SK-N-SH treated with all-trans-retinoic acid at 6 μM for 48 hours (cell line): Measurements from ENCODE around the gene CPXM2.

Experiments used
- ATAC-seq: fragments of 200-7000 bp; cut with Tn5 transposase; 3 replicates; pipeline ENCODE4 v1.9.1; 2020; ENCODE audit warnings: mild to moderate bottlenecking, moderate library complexity
- ARNTL ChIP-seq: fragments of 450-650 bp; formaldehyde crosslinking; IDR thresholded peaks from 2 replicates; pipeline ENCODE4 v1.5.0; 2020; ENCODE audit warnings: low read depth, mild to moderate bottlenecking, moderate library complexity, borderline replicate concordance
- BACH2 ChIP-seq: fragments of 250-450 bp; sonication (Bioruptor Pico); IDR thresholded peaks from 2 replicates; pipeline ENCODE4 v1.9.0; 2021; ENCODE audit warnings: mild to moderate bottlenecking, borderline replicate concordance
- CSDC2 ChIP-seq: fragments of 250-450 bp; sonication (Bioruptor Pico); IDR thresholded peaks from 2 replicates; pipeline ENCODE4 v1.5.0; 2020; ENCODE audit warnings: mild to moderate bottlenecking, moderate library complexity
- ESRRG ChIP-seq: fragments of 250-450 bp; sonication (Bioruptor Pico); IDR thresholded peaks from 2 replicates; pipeline ENCODE4 v1.6.1; 2021; ENCODE audit warnings: mild to moderate bottlenecking
- GLIS3 ChIP-seq: fragments of 250-450 bp; sonication (Bioruptor Pico); IDR thresholded peaks from 2 replicates; pipeline ENCODE4 v1.5.0; 2020; ENCODE audit warnings: mild to moderate bottlenecking, moderate library complexity
- ISL1 ChIP-seq: fragments of 250-450 bp; sonication (Bioruptor Pico); IDR thresholded peaks from 2 replicates; pipeline ENCODE4 v2.1.2; 2022; ENCODE audit warnings: mild to moderate bottlenecking, moderate library complexity
- OSR1 ChIP-seq: fragments of 250-450 bp; sonication (Bioruptor Pico); IDR thresholded peaks from 2 replicates; pipeline ENCODE4 v1.8.0; 2022; ENCODE audit warnings: moderate library complexity, mild to moderate bottlenecking, inconsistent platforms
- PPARA ChIP-seq: fragments of 250-450 bp; sonication (Bioruptor Pico); IDR thresholded peaks from 2 replicates; pipeline ENCODE4 v1.5.0; 2020; ENCODE audit warnings: mild to moderate bottlenecking, borderline replicate concordance
- RARB ChIP-seq: fragments of 250-450 bp; sonication (Bioruptor Pico); IDR thresholded peaks from 2 replicates; pipeline ENCODE4 v1.8.0; 2021; ENCODE audit warnings: mild to moderate bottlenecking, moderate library complexity
- SNAI2 ChIP-seq: fragments of 250-450 bp; sonication (Bioruptor Pico); IDR thresholded peaks from 2 replicates; pipeline ENCODE4 v1.5.0; 2020; ENCODE audit warnings: mild to moderate bottlenecking, moderate library complexity
- TCF4 ChIP-seq: fragments of 250-450 bp; sonication (Bioruptor Pico); IDR thresholded peaks from 2 replicates; pipeline ENCODE4 v1.8.0; 2021; ENCODE audit warnings: mild to moderate bottlenecking, moderate library complexity, borderline replicate concordance
- TOX ChIP-seq: fragments of 250-450 bp; sonication (Bioruptor Pico); IDR thresholded peaks from 2 replicates; pipeline ENCODE4 v1.8.0; 2021; ENCODE audit warnings: mild to moderate bottlenecking, moderate library complexity, borderline replicate concordance
- ZFP3 ChIP-seq: fragments of 250-450 bp; sonication (Bioruptor Pico); IDR thresholded peaks from 2 replicates; pipeline ENCODE4 v1.5.0; 2020; ENCODE audit warnings: mild to moderate bottlenecking, moderate library complexity
- ZFP30 ChIP-seq: fragments of 450-650 bp; formaldehyde crosslinking; IDR thresholded peaks from 2 replicates; pipeline ENCODE4 v1.5.0; 2022; ENCODE audit warnings: mild to moderate bottlenecking, moderate library complexity
- ZNF565 ChIP-seq: fragments of 450-650 bp; formaldehyde crosslinking; conservative IDR thresholded peaks from 2 replicates; pipeline ENCODE4 v1.5.0; 2020; ENCODE audit warnings: low read depth, mild to moderate bottlenecking, moderate library complexity
- ZNF70 ChIP-seq: fragments of 450-650 bp; formaldehyde crosslinking; IDR thresholded peaks from 2 replicates; pipeline ENCODE4 v1.5.0; 2020; ENCODE audit warnings: mild to moderate bottlenecking, moderate library complexity
- ZNF8 ChIP-seq: fragments of 450-650 bp; formaldehyde crosslinking; IDR thresholded peaks from 2 replicates; pipeline ENCODE4 v1.5.0; 2020; ENCODE audit warnings: mild to moderate bottlenecking, moderate library complexity
- TF ChIP-seq, protein P1 (sequence below): fragments of 250-450 bp; sonication (Bioruptor Pico); IDR thresholded peaks from 2 replicates; pipeline ENCODE4 v1.8.0; 2020; ENCODE audit warnings: mild to moderate bottlenecking, moderate library complexity, borderline replicate concordance
- TF ChIP-seq, protein P2 (sequence below): fragments of 250-450 bp; sonication (Bioruptor Pico); IDR thresholded peaks from 2 replicates; pipeline ENCODE4 v1.8.0; 2021; ENCODE audit warnings: low read depth, mild to moderate bottlenecking, moderate library complexity, borderline replicate concordance
- TF ChIP-seq, protein P3 (sequence below): fragments of 250-450 bp; sonication (Bioruptor Pico); IDR thresholded peaks from 2 replicates; pipeline ENCODE4 v1.5.0; 2020; ENCODE audit warnings: mild to moderate bottlenecking, moderate library complexity
- TF ChIP-seq, protein P4 (sequence below): fragments of 250-450 bp; sonication (Bioruptor Pico); IDR thresholded peaks from 2 replicates; pipeline ENCODE4 v1.5.1; 2021; ENCODE audit warnings: mild to moderate bottlenecking, moderate library complexity

The CPXM2 gene

DNA sequence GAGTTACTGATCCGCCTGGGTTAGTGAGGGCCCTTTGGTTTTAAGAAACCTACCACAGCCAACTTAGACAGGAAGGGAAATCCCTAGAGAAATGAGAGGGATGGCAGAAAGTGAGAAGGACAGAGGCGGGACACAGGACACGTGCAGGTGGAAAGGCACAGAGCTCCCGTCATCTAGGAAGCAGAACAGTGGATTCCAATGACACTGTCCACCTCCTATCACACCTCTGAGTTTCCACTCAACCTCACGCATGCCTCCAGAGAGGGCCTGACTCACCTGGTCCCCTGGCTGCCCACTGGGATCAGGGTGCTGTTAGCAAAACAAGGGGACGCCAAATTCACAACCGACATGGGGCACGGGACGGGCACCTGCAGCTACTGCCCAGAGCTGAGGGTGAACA lies 26.3 kb downstream of the CPXM2 start:
- TF ChIP-seq, protein P1, sequence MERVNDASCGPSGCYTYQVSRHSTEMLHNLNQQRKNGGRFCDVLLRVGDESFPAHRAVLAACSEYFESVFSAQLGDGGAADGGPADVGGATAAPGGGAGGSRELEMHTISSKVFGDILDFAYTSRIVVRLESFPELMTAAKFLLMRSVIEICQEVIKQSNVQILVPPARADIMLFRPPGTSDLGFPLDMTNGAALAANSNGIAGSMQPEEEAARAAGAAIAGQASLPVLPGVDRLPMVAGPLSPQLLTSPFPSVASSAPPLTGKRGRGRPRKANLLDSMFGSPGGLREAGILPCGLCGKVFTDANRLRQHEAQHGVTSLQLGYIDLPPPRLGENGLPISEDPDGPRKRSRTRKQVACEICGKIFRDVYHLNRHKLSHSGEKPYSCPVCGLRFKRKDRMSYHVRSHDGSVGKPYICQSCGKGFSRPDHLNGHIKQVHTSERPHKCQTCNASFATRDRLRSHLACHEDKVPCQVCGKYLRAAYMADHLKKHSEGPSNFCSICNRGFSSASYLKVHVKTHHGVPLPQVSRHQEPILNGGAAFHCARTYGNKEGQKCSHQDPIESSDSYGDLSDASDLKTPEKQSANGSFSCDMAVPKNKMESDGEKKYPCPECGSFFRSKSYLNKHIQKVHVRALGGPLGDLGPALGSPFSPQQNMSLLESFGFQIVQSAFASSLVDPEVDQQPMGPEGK = no peak
- TF ChIP-seq OSR1 (CRISPR knock-in tag) (no peak), GLIS3 (CRISPR knock-in tag) (no peak), SNAI2 (no peak), TCF4 (CRISPR knock-in tag) (no peak), CSDC2 (CRISPR knock-in tag) (no peak), BACH2 (CRISPR knock-in tag) (no peak), ARNTL (no peak), ZNF70 (CRISPR knock-in tag) (no peak), ZNF8 (CRISPR knock-in tag) (no peak), ESRRG (CRISPR knock-in tag) (no peak), ZFP30 (CRISPR knock-in tag) (no peak), TOX (CRISPR knock-in tag) (no peak), ISL1 (CRISPR knock-in tag) (no peak), RARB (CRISPR knock-in tag) (no peak), ZFP3 (CRISPR knock-in tag) (no peak), ZNF565 (no peak)
- TF ChIP-seq, protein P2, sequence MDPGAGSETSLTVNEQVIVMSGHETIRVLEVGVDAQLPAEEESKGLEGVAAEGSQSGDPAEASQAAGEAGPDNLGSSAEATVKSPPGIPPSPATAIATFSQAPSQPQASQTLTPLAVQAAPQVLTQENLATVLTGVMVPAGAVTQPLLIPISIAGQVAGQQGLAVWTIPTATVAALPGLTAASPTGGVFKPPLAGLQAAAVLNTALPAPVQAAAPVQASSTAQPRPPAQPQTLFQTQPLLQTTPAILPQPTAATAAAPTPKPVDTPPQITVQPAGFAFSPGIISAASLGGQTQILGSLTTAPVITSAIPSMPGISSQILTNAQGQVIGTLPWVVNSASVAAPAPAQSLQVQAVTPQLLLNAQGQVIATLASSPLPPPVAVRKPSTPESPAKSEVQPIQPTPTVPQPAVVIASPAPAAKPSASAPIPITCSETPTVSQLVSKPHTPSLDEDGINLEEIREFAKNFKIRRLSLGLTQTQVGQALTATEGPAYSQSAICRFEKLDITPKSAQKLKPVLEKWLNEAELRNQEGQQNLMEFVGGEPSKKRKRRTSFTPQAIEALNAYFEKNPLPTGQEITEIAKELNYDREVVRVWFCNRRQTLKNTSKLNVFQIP (CRISPR knock-in tag) = no peak
- TF ChIP-seq, protein P3, sequence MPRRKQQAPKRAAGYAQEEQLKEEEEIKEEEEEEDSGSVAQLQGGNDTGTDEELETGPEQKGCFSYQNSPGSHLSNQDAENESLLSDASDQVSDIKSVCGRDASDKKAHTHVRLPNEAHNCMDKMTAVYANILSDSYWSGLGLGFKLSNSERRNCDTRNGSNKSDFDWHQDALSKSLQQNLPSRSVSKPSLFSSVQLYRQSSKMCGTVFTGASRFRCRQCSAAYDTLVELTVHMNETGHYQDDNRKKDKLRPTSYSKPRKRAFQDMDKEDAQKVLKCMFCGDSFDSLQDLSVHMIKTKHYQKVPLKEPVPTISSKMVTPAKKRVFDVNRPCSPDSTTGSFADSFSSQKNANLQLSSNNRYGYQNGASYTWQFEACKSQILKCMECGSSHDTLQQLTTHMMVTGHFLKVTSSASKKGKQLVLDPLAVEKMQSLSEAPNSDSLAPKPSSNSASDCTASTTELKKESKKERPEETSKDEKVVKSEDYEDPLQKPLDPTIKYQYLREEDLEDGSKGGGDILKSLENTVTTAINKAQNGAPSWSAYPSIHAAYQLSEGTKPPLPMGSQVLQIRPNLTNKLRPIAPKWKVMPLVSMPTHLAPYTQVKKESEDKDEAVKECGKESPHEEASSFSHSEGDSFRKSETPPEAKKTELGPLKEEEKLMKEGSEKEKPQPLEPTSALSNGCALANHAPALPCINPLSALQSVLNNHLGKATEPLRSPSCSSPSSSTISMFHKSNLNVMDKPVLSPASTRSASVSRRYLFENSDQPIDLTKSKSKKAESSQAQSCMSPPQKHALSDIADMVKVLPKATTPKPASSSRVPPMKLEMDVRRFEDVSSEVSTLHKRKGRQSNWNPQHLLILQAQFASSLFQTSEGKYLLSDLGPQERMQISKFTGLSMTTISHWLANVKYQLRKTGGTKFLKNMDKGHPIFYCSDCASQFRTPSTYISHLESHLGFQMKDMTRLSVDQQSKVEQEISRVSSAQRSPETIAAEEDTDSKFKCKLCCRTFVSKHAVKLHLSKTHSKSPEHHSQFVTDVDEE (CRISPR knock-in tag) = no peak
- TF ChIP-seq, protein P4, sequence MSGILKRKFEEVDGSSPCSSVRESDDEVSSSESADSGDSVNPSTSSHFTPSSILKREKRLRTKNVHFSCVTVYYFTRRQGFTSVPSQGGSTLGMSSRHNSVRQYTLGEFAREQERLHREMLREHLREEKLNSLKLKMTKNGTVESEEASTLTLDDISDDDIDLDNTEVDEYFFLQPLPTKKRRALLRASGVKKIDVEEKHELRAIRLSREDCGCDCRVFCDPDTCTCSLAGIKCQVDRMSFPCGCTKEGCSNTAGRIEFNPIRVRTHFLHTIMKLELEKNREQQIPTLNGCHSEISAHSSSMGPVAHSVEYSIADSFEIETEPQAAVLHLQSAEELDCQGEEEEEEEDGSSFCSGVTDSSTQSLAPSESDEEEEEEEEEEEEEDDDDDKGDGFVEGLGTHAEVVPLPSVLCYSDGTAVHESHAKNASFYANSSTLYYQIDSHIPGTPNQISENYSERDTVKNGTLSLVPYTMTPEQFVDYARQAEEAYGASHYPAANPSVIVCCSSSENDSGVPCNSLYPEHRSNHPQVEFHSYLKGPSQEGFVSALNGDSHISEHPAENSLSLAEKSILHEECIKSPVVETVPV = no peak
- no peak for ATAC-seq

DNA sequence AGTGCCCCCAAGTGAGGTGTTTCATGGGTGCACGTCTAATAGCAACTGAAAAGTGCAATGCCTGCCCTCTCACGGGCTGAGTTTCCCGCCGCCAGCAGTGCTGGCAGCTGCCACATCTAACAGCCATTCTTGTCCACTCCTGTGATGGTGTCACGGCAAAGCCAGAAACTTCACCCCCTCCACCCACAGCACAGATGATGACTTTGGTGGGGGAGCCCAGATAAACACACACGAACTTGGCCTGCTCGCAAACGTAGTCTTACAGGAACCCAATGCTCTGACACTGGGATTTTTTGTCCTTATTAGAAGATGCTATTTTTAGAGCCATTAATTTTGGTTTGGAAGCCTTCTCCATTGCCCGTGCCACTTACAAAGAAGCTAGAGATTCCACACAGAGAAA lies 26.7 kb downstream of the CPXM2 start:
- TF ChIP-seq ZFP3 (CRISPR knock-in tag) (no peak), GLIS3 (CRISPR knock-in tag) (no peak)
- TF ChIP-seq, protein P3 (CRISPR knock-in tag) = no peak
- no peak for ATAC-seq

DNA sequence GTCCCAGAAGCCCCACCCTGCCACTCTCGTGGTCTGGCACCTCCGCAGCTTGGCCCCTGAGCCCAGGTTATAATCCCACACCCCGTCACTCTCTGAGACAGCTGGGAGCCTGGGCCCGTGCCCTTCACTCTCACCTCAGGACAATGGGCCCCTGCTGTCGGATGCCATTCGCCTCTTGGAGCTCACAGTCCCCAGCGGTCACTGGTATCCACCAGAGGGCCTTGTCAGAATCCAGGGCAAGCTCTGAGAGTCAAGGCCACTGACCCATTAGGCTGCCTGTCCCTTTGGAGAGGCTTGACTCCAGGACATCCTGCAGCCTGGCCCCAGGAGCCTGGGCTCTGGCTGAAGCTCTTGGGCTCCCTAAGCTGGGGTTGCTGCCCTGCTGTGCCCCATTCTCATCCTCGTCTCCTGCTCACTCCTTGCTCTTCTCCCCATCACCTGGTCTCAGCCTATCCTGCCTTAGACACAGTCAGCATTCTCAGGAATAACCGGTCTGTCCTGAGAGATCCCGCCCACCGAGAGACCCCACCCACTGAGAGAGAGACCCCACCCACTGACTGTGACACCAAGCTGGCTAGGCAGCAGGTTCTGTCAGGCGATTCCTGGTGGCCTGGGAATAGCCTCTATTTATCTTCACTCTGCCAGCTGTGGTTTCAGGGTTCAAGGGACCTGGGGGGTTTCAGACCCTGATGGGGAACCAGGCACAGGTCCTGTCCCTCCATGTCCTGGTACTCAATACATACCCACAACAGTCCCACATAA lies 27.7 kb downstream of the CPXM2 start:
- no peak for ATAC-seq

More for the DNA sequence above, 27.7 kb downstream of the CPXM2 start:
- TF ChIP-seq PPARA (CRISPR knock-in tag) (no peak), CSDC2 (CRISPR knock-in tag) (no peak)
- TF ChIP-seq, all 23 proteins: peak for 0
